GM19328 (cell line): ENCODE data around the gene CCDC93.
A peak's percentile ranks its signal among the peaks of the same experiment; 100 is the strongest.

ENCODE experiments used
- ATAC-seq: cut with Tn5 transposase; IDR thresholded peaks from one replicate; pipeline ENCODE4 v1.9.1; 2021; ENCODE audit warnings: mild to moderate bottlenecking, moderate library complexity; ENCODE audit not compliant: unreplicated experiment

Gene CCDC93, protein sequence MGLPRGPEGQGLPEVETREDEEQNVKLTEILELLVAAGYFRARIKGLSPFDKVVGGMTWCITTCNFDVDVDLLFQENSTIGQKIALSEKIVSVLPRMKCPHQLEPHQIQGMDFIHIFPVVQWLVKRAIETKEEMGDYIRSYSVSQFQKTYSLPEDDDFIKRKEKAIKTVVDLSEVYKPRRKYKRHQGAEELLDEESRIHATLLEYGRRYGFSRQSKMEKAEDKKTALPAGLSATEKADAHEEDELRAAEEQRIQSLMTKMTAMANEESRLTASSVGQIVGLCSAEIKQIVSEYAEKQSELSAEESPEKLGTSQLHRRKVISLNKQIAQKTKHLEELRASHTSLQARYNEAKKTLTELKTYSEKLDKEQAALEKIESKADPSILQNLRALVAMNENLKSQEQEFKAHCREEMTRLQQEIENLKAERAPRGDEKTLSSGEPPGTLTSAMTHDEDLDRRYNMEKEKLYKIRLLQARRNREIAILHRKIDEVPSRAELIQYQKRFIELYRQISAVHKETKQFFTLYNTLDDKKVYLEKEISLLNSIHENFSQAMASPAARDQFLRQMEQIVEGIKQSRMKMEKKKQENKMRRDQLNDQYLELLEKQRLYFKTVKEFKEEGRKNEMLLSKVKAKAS

DNA sequence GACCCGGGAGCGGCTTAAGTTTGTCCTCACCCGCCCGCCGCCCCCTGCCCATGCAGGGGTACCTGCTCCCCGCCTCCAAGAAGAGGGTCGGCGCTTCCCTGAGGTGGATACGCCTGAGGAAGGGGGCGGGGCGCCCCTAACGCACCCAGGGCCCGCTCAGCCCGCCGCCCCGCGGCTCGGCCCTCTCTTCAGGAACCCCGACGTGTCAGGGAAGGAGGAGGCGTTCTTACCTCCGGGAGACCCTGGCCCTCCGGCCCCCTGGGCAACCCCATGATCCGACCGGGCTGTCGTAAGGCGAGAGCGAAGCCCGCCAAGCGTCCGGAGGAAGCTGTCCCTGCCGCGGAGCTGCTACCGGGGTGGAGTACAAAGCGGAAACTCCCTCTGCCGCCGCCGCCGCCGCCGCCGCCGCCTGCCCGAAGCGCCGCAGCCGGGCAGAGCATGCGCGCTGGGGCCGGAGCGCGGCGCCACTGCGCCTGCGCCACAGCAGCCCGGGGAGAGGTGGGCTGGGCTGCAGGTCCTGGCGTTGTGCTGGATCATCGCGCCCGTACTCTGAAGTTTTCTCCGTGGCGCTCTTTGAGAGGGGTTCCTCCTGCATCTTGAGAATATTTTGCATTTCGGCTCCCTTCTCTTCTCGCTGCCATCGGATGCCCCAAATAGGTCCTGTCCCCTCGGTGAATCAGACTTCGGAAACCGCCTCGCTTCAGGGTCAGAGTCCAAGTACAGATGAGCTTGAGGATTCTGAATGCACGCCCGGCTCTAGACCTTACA is at the start of gene CCDC93:
CCDC93 (minus strand) TSS at position 347 of the 768 bp plus-strand sequence; CDS start at position 272, 75 bp downstream.
- ATAC-seq, result peak; percentile 89

- ATAC-seq, result no peak
Observed at GRCh38 chr2:118062669-118063068, 48.8 kb upstream of the CCDC93 start.

- no peak for ATAC-seq
Observed at GRCh38 chr2:118062048-118062447, 48.2 kb upstream of the CCDC93 start.

DNA sequence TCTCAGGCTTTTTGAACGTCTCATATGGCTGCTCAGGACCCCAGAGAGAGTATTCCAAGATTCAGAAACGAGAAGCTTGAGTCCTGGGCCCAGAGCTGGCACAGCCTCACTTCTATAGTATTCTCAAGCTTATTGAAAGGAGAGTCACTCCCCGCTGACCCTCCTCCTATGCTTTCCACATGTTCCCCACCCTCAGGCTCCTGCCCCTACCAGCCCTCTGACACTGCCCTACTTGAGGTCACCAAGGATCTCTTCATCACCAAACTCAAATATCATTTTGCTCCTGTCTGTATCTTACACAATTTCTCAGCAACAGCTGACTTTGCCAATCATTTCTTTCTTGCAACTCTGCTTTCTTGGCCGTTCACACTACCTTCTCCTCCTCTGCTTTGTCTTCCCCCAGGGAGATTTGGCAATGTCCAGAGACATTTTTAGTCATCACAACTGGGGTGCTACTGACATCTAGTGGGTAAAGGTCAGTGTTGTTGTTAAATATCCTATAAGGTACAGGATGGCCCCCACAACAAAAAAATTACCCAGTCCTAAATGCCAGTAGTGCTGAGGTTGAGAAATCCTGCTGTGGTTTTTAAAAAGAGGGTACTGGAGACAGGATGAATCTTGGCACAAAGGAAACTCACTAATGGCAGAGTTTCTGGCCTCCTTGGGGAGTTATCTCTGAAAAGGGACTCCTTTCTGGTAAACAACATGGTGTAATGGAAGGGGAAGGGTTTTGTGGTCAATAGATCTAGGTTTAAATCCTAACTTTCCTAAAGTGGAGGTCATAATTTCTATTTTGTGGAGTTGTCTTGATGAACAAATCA is 47.5 kb upstream of the CCDC93 start:
- peak; percentile 80 for ATAC-seq

GRCh38 chr2:118059919-118060478 is 46.1 kb upstream of the CCDC93 start:
- ATAC-seq, result no peak

- ATAC-seq, result no peak
Observed at GRCh38 chr2:118058951-118059350, 45.1 kb upstream of the CCDC93 start.

DNA sequence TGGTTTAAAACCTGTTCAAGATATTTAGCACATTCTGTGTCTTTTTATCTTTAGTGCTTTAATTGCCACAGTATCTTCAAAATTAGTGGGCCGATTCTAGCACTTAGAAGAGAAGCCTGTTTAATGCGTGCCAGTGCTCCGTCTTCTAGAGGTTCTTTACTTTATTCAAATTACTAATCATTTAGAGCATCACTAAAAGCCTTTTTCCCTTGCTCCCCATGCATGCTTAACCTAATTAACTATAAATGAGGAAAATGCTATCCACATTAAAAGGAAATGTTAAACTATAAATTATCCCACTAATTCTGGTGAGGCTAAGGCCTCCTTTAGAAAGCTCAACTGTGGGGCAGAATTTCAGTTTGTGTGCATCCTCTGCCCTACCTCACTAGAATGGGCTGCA is 42.9 kb upstream of the CCDC93 start:
- ATAC-seq, result no peak

DNA sequence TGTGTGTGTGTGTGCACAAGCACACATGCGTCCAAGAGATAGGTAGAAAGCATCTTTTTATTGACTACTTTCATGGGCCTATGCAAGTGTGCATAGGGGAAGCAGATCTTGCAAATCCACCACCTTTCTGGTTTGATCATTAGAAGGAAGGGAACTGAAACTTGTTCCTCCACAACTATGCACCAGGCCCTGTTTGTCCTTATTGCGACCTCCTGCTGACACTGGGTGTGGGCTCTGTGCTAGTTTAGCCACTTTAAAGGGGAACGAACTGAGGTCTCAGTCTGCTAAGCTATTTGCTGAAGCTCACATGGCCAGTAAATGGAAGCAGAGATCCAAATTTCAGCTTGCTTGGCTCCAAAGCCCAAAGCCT is 42.3 kb upstream of the CCDC93 start:
- peak; percentile 86 for ATAC-seq

DNA sequence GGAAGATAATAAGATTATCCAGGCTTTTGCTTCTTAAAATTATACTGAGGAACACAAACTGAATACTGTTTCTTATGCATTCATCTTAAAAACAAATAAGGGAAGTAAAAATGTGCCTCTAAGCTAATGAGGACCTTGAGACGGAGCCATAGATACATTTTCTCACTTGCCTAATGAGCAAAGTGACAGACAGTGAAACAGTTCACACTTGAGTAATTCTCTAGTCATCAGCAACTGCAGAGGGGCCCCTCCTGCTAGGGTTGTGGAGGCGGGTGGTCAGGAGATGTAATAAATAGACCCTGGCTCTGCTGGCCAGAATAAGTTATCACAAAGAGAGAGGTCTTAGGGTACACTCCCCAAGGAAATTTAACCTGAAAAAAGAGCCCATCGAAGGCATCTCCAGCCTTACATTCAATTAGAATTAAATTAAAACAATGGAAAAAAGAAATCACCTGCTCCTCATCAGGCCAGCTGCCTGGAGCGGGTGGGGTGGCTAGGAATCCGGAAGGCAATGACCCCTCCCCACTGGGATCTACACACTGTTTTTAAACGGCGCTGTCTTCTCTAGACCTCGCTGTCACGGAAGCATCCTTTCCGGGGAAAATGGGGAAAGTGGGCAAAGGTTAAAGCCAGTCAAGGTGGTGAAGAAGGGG is 41.8 kb upstream of the CCDC93 start:
- ATAC-seq, result peak; percentile 79

DNA sequence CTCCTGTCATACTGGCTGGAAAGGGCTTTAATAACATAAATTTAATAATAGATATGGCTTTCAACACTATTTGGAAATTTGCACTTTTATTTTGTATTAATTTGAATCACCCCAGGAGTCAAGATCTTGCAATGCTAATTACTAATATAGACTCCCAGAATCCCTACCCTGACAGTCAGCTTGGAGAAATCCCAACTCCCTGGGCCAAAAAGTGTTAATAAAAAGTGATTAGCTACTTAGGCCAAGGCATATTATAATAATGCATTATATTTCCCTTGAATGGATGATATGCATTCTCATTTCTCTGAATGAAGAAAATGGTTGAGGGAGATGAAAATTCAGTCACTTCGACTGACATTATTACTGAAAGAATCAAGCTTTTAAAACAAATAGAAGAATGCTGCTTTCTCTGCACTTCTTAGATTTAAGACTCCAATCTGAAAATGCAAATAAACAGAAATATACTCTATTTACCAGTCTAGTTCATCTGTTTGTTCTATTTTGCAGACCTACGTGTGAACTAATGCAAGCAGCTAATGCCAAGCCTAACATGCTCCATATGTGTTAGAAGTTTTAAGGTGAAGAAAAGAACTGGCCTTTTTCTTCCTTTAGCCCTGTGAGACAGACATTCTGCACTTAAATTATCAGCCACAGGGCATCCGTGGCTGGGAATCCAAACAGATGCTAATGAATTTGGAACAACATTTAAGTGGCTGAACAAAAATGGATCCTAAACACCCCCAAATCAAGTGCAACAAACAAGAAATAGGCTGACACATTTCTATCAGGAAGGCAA is 40.5 kb upstream of the CCDC93 start:
- ATAC-seq, result no peak

- no peak for ATAC-seq
Observed at GRCh38 chr2:118053681-118054080, 39.8 kb upstream of the CCDC93 start.

- no peak for ATAC-seq
Observed at GRCh38 chr2:118052474-118052873, 38.6 kb upstream of the CCDC93 start.

GRCh38 chr2:118051826-118052358 is 38.0 kb upstream of the CCDC93 start:
- ATAC-seq, result no peak

- ATAC-seq, result no peak
Observed at GRCh38 chr2:118050974-118051373, 37.1 kb upstream of the CCDC93 start.

- ATAC-seq, result no peak
Observed at GRCh38 chr2:118050386-118050785, 36.5 kb upstream of the CCDC93 start.

DNA sequence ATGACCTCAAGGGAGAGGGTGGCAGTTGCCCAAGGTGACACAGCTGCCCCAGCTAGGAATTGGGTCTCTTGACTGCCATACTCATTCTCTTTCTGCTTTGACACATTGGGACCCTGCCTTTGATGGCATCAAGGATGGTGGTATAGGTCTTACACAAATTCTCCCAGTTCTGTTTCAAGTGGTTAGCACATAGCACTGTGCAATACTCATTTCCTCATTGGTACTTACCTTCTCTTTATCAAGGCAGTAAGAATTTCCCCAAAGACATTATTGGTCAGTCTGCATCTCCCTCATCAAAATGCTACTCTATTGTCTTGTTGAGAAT is 35.9 kb upstream of the CCDC93 start:
- no peak for ATAC-seq

DNA sequence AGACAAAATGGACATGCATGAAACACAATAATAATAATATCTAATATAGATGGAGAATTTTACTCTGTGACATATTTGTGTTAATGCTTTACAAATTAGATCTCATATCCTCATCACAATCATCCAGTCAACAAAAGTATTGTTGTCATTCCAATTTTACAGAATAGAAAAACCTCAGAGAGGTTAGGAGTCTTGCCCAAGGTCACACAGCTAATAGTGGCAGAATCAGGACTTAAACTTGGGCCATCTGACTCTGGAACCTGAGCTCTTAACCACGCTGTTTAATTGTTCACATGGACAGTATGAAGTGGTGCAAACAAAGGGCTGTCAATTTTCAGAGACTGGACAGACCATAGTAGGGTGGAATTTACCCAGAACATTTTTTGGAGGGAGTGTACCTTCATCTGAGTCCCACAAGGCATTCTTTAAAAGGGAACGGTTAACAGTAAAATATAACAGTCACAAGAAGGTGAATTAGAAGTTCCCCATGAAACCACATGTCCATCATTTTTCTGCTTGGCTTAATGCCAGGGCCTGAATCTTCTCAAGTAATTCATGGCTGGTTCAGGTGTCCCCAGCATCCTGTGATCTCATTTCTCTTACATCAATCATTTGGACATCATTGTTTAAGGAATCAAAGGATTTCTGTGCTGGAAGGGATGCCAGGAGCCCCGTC is 35.4 kb upstream of the CCDC93 start:
- ATAC-seq, result no peak

DNA sequence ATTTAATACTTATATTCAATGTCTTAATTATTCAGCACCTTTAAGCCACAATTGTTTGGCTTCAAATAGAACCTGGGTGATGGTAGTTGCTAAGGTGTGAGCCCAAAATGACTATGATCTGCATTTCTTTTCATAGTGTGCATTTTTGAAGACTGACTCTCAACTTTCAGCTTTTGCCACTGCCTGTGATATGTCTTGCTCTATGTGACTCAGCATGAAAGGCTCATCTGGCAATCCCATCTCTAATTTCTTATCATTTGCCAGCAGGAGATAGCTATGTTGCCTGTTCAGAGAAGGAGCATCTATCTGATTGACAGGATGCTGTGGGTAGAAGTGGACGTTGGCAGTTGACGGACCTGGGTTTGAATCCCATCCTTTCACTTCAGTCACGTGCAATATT is 34.5 kb upstream of the CCDC93 start:
- no peak for ATAC-seq
